H1 (cell line): ENCODE results near the gene LMNB1. TPM values are rescaled to one million over a fixed set of nuclear protein-coding genes. Genes with fewer than 3 reads are reported as not detected.

ENCODE experiments used
- CTCF ChIA-PET: fragments of 300-600 bp; sonication (Branson Sonifier 250); formaldehyde crosslinking; loops from one replicate; lab custom pipeline; 2021; ENCODE audit not compliant: partially characterized antibody; lab: Charles Lee
- POLR2A ChIA-PET: fragments of 300-600 bp; sonication (Branson Sonifier 250); formaldehyde crosslinking; loops from one replicate; lab custom pipeline; 2021; ENCODE audit warnings: inconsistent platforms; ENCODE audit not compliant: partially characterized antibody; lab: Charles Lee
- DNase-seq, 2 experiments: peaks; one replicate each; pipeline versions ENCODE4 v3.0.0 to v3.0.0-alpha.2; 2010 to 2022; ENCODE audit warnings: low spot score in 2 of 2, low read depth in 1 of 2, mixed read lengths in 1 of 2
- FAIRE-seq: peaks from 2 replicates; lab custom pipeline; 2011; peaks lifted over from hg19 to GRCh38; lab: Jason Lieb, UNC
- H2AFZ ChIP-seq: 2 replicates; pipeline ENCODE4 v1.8.1; 2012; ENCODE audit warnings: low read length, inconsistent platforms
- H2AK5ac ChIP-seq: 2 replicates; pipeline ENCODE4 v1.6.1; 2013; ENCODE audit warnings: low read depth, low read length
- H2BK120ac ChIP-seq: replicated peaks from 2 replicates; pipeline ENCODE3; 2013; ENCODE audit warnings: low read depth, low read length, inconsistent platforms
- H2BK12ac ChIP-seq: 2 replicates; pipeline ENCODE4 v1.6.1; 2013; ENCODE audit warnings: low read depth, low read length
- H2BK15ac ChIP-seq: 2 replicates; pipeline ENCODE4 v1.6.1; 2013; ENCODE audit warnings: low read length
- H2BK20ac ChIP-seq: 2 replicates; pipeline ENCODE4 v1.6.1; 2013; ENCODE audit warnings: low read length
- H2BK5ac ChIP-seq: 2 replicates; pipeline ENCODE4 v1.6.1; 2013; ENCODE audit warnings: low read depth, low read length
- H3K14ac ChIP-seq: 2 replicates; pipeline ENCODE4 v1.6.1; 2013; ENCODE audit warnings: inconsistent platforms; ENCODE audit not compliant: insufficient read length
- H3K18ac ChIP-seq: 2 replicates; pipeline ENCODE4 v1.6.1; 2013; ENCODE audit warnings: low read length; ENCODE audit errors: extremely low read depth
- H3K23ac ChIP-seq: 2 replicates; pipeline ENCODE4 v1.6.1; 2013; ENCODE audit warnings: inconsistent platforms; ENCODE audit not compliant: insufficient read length
- H3K23me2 ChIP-seq: 2 replicates; pipeline ENCODE4 v1.6.1; 2013; ENCODE audit warnings: low read depth, low read length
- H3K27ac ChIP-seq: 2 replicates; pipeline ENCODE4 v1.6.1; 2011; ENCODE audit warnings: low read depth, low read length, inconsistent platforms
- H3K27me3 ChIP-seq, 4 experiments: replicated peaks in 1 of 4; 1 replicate in 1 of 4; 2 replicates in 3 of 4; pipeline versions ENCODE4 v1.6.1 to v1.8.1; 2011 to 2013; ENCODE audit warnings: low read length in 3 of 4, mild to moderate bottlenecking in 3 of 4, inconsistent platforms in 2 of 4, mixed read lengths in 2 of 4, moderate library complexity in 1 of 4; ENCODE audit not compliant: control insufficient read depth in 3 of 4, insufficient read depth in 3 of 4; ENCODE audit errors: extremely low read depth in 1 of 4
- H3K36me3 ChIP-seq, 4 experiments: 2 replicates each; pipeline versions ENCODE4 v1.6.1 to v1.8.1; 2011 to 2013; ENCODE audit warnings: mild to moderate bottlenecking in 4 of 4, low read length in 3 of 4, moderate library complexity in 2 of 4, control low read depth in 1 of 4, inconsistent platforms in 1 of 4; ENCODE audit not compliant: insufficient read depth in 4 of 4, control insufficient read depth in 2 of 4
- H3K4ac ChIP-seq: replicated peaks from 2 replicates; pipeline ENCODE3; 2013; ENCODE audit warnings: low read length, low read depth, mixed read lengths, inconsistent platforms; ENCODE audit not compliant: insufficient read length
- H3K4me1 ChIP-seq, 4 experiments: replicated peaks in 1 of 4; 1 replicate in 1 of 4; 2 replicates in 3 of 4; pipeline versions ENCODE4 v1.6.1 to v1.8.1; 2011 to 2013; ENCODE audit warnings: low read length in 3 of 4, inconsistent platforms in 2 of 4, mixed read lengths in 1 of 4; ENCODE audit not compliant: insufficient read depth in 4 of 4, control insufficient read depth in 3 of 4
- H3K4me2 ChIP-seq, 2 experiments: 2 replicates each; pipeline versions ENCODE4 v1.6.1 to v1.8.1; 2011 to 2013; ENCODE audit warnings: low read depth in 2 of 2, low read length in 2 of 2, control low read depth in 1 of 2, inconsistent platforms in 1 of 2, mild to moderate bottlenecking in 1 of 2; ENCODE audit not compliant: insufficient read depth in 1 of 2
- H3K4me3 ChIP-seq, 4 experiments: fragments of 200-600, 300-600 bp in 1 of 4; sonication (generic), shearing (Covaris generic), sonication (Bioruptor Twin) in 1 of 4; 2 replicates each; pipeline versions ENCODE4 v1.5.1 to v1.8.1; 2011 to 2016; ENCODE audit warnings: low read length in 4 of 4, low read depth in 3 of 4, control low read depth in 2 of 4, inconsistent platforms in 2 of 4, mild to moderate bottlenecking in 2 of 4, mixed read lengths in 1 of 4, moderate library complexity in 1 of 4; ENCODE audit not compliant: insufficient read depth in 2 of 4; ENCODE audit errors: extremely low read depth in 1 of 4
- H3K56ac ChIP-seq: replicated peaks from 2 replicates; pipeline ENCODE3; 2013; ENCODE audit warnings: low read depth, mild to moderate bottlenecking, mixed read lengths, low read length, inconsistent platforms; ENCODE audit not compliant: insufficient read length
- H3K79me1 ChIP-seq: 2 replicates; pipeline ENCODE4 v1.6.1; 2013; ENCODE audit warnings: low read depth, low read length, control low read depth
- H3K79me2 ChIP-seq, 2 experiments: 2 replicates each; pipeline versions ENCODE4 v1.6.1 to v1.8.1; 2012 to 2013; ENCODE audit warnings: low read length in 2 of 2, mild to moderate bottlenecking in 2 of 2, inconsistent platforms in 1 of 2; ENCODE audit not compliant: insufficient read depth in 2 of 2, control insufficient read depth in 1 of 2
- H3K9ac ChIP-seq, 4 experiments: replicated peaks in 1 of 4; 1 replicate in 1 of 4; 2 replicates in 3 of 4; pipeline versions ENCODE4 v1.6.1 to v1.8.1; 2011 to 2013; ENCODE audit warnings: low read depth in 3 of 4, low read length in 3 of 4, control low read depth in 2 of 4, mild to moderate bottlenecking in 2 of 4, moderate library complexity in 2 of 4, inconsistent platforms in 1 of 4; ENCODE audit errors: extremely low read depth in 1 of 4
- H3K9me3 ChIP-seq, 2 experiments: 2 replicates each; pipeline versions ENCODE4 v1.6.1 to v1.8.1; 2012 to 2013; ENCODE audit warnings: mild to moderate bottlenecking in 2 of 2, moderate library complexity in 2 of 2, control low read depth in 1 of 2, inconsistent platforms in 1 of 2, low read depth in 1 of 2, low read length in 1 of 2, mixed read lengths in 1 of 2; ENCODE audit not compliant: insufficient read depth in 2 of 2
- H4K20me1 ChIP-seq, 2 experiments: replicated peaks in 1 of 2; 2 replicates each; pipeline versions ENCODE3 to v1.8.1; 2011 to 2013; ENCODE audit warnings: inconsistent platforms in 2 of 2, low read length in 2 of 2, mild to moderate bottlenecking in 1 of 2; ENCODE audit not compliant: insufficient read depth in 2 of 2, control insufficient read depth in 1 of 2
- H4K5ac ChIP-seq: 2 replicates; pipeline ENCODE4 v1.6.1; 2013; ENCODE audit warnings: low read length, low read depth, mixed read lengths, inconsistent platforms; ENCODE audit not compliant: insufficient read length
- H4K8ac ChIP-seq: 2 replicates; pipeline ENCODE4 v1.8.0; 2013; ENCODE audit warnings: mild to moderate bottlenecking, moderate library complexity, low read length, inconsistent platforms; ENCODE audit not compliant: insufficient read depth; ENCODE audit errors: extremely low read depth
- H4K91ac ChIP-seq: replicated peaks from 2 replicates; pipeline ENCODE3; 2013; ENCODE audit warnings: low read length, mixed read lengths, inconsistent platforms; ENCODE audit not compliant: insufficient read length
- FOSL1 ChIP-seq: IDR thresholded peaks from 2 replicates; pipeline ENCODE4 v1.6.1; 2011; ENCODE audit warnings: mild to moderate bottlenecking, low read depth, low read length, moderate library complexity; ENCODE audit not compliant: insufficient read depth
- HDAC6 ChIP-seq: IDR thresholded peaks from one replicate; pipeline ENCODE4 v1.7.1; 2012; ENCODE audit warnings: low read depth, mild to moderate bottlenecking, inconsistent platforms, low read length, moderate library complexity
- RFX5 ChIP-seq: IDR thresholded peaks from 2 replicates; pipeline ENCODE4 v1.6.1; 2011; ENCODE audit warnings: low read depth, low read length, improper control_type of control experiment, borderline replicate concordance
- SAP30 ChIP-seq: fragments of 300-600 bp; sonication (generic); IDR thresholded peaks from 2 replicates; pipeline ENCODE4 v1.7.1; 2012; ENCODE audit warnings: low read length, moderate library complexity, mild to moderate bottlenecking, inconsistent platforms; ENCODE audit not compliant: insufficient read depth, insufficient replicate concordance
- WGBS, 2 experiments: shearing (Covaris generic) in 1 of 2; methylation state at CpG; one replicate each; pipeline versions ENCODE4 v1.1.6 to v1.1.7; 2013 to 2015; ENCODE audit warnings: low lambda C conversion rate in 2 of 2, mixed read lengths in 2 of 2, inconsistent platforms in 1 of 2, low coverage in 1 of 2, missing lambda C conversion rate in 1 of 2; ENCODE audit not compliant: insufficient replicate concordance in 2 of 2, insufficient coverage in 1 of 2, insufficient read length in 1 of 2; ENCODE audit errors: extremely low coverage in 1 of 2, missing lambda C conversion rate in 1 of 2; 5-methylcytosine and 5-hydroxymethylcytosine counted together
- polyA plus RNA-seq, 7 experiments: library from polyadenylated mRNA; depleted of rRNA in 3 of 7; stranded (reverse) in 5 of 7; unstranded in 2 of 7; fragments of >200 nt in 5 of 7; fragments of 200-250 nt in 2 of 7; gene quantifications; 1 replicate in 5 of 7; 2 replicates in 1 of 7; 4 replicates in 1 of 7; pipeline versions ENCODE4 v1.2.1 to v1.2.3, GENCODE V29; 2011 to 2013; ENCODE audit warnings: missing spikeins in 2 of 7, mixed read lengths in 2 of 7
- total RNA-seq: library from RNA; stranded (reverse); fragmentation: NEBNext Ultra II Directional; extraction: Animal tissue kit (Norgen Biotek cat#: 25700); gene quantifications from 2 replicates; pipeline ENCODE4 v1.2.1, GENCODE V29; 2021
- TF ChIP-seq, protein P1 (sequence below): IDR thresholded peaks from 2 replicates; pipeline ENCODE4 v1.6.1; 2012; ENCODE audit warnings: inconsistent platforms
- TF ChIP-seq, protein P2 (sequence below): IDR thresholded peaks from 2 replicates; pipeline ENCODE4 v1.6.1; 2012; ENCODE audit warnings: low read length, inconsistent platforms

Gene LMNB1
- total and polyA plus RNA-seq, 2 of the 8 experiments (the other 6 are each of a cell fraction or from before 2014, with no cell fraction given), result 73.5 to 225 TPM

DNA sequence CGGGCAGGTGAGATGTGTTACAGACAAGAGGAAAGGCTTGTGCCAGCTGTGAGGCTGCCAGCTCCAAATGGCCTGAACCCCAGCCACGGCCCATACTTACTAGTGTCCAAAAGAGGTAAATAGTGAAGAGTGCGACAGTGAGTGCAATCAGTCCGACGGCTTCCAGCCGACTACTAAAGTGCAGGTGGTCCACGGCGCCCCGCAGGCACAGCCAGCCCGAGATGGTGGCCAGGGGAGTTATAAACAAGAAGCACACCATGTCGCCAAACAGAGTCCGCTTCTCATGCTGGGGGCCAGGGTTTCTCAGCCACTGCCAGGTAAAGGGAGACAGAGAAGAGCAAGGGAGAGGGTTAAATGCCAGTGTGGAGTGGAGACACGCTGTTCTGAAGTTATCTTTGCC is 101.1 kb downstream of the LMNB1 start:
- Histone ChIP-seq H3K23me2 (no peaks in the 10 kb centered on the region), H4K8ac (no peak overlapping the region), H3K56ac (no peak overlapping the region), H2BK15ac (no peak overlapping the region), H3K4me1 (peaks cover 0 to 6% (median 4%) of the 10 kb centered on the region in 4 experiments; a peak in 2 of 7 replicates), H3K79me2 (no peaks in the 10 kb centered on the region), H2BK12ac (no peak overlapping the region), H3K4me3 (no peak overlapping the region), H3K27ac (no peak overlapping the region), H2BK120ac (no peak overlapping the region), H3K27me3 (no peaks in the 10 kb centered on the region), H3K14ac (no peak overlapping the region), H4K5ac (no peak overlapping the region), H3K9me3 (no peaks in the 10 kb centered on the region), H3K18ac (no peak overlapping the region), H2BK20ac (no peak overlapping the region), H3K4ac (no peak overlapping the region), H4K91ac (no peak overlapping the region), H3K79me1 (no peaks in the 10 kb centered on the region), H3K9ac (no peak overlapping the region), H2AK5ac (no peak overlapping the region), H2BK5ac (no peak overlapping the region), H4K20me1 (no peaks in the 10 kb centered on the region), H3K4me2 (no peak overlapping the region), H3K36me3 (no peaks in the 10 kb centered on the region), H2AFZ (no peak overlapping the region), H3K23ac (no peak overlapping the region)
- ChIA-PET POLR2A (no interaction called here), CTCF (interaction anchor here (1.0 kb wide), 1 partner anchor 31 kb away, joined by 4 read pairs; no protein-coding TSS in a partner anchor)
- no peak for TF ChIP-seq HDAC6
- TF ChIP-seq SAP30, result no peak
- TF ChIP-seq RFX5, result no peak
- TF ChIP-seq FOSL1, result no peak
- TF ChIP-seq, protein P1, sequence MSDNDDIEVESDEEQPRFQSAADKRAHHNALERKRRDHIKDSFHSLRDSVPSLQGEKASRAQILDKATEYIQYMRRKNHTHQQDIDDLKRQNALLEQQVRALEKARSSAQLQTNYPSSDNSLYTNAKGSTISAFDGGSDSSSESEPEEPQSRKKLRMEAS, result no peak
- TF ChIP-seq, protein P2, sequence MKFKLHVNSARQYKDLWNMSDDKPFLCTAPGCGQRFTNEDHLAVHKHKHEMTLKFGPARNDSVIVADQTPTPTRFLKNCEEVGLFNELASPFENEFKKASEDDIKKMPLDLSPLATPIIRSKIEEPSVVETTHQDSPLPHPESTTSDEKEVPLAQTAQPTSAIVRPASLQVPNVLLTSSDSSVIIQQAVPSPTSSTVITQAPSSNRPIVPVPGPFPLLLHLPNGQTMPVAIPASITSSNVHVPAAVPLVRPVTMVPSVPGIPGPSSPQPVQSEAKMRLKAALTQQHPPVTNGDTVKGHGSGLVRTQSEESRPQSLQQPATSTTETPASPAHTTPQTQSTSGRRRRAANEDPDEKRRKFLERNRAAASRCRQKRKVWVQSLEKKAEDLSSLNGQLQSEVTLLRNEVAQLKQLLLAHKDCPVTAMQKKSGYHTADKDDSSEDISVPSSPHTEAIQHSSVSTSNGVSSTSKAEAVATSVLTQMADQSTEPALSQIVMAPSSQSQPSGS, result no peak
- DNase-seq (peak in 1 of 2 experiments; percentile 41), FAIRE-seq (no peak)
- 87% methylated on average over 13 of the region's 13 CpGs; no CpG with 5 or more reads in 1 of the 2 experiments for WGBS, 2 experiments
